ENCODE data around the gene VSNL1.
A peak's percentile ranks its signal among the peaks of the same experiment; 100 is the strongest.

Gene VSNL1

GRCh38 chr2:17571681-17572080 lies 31.2 kb downstream of the VSNL1 start:
- no peaks in the 10 kb centered on the region for H3K27me3 ChIP-seq (replicated peaks; ENCODE audit: control insufficient read depth, insufficient read depth, low read length)
- H3K36me3 ChIP-seq (ENCODE audit: control insufficient read depth, insufficient read depth, low read length) = no peaks in the 10 kb centered on the region
- H3K4me3 ChIP-seq (replicated peaks; ENCODE audit: low read depth, low read length) = no peak overlapping the region
- no peak for DNase-seq (ENCODE audit: extremely low read depth, insufficient read length)
- TF ChIP-seq, protein P1, sequence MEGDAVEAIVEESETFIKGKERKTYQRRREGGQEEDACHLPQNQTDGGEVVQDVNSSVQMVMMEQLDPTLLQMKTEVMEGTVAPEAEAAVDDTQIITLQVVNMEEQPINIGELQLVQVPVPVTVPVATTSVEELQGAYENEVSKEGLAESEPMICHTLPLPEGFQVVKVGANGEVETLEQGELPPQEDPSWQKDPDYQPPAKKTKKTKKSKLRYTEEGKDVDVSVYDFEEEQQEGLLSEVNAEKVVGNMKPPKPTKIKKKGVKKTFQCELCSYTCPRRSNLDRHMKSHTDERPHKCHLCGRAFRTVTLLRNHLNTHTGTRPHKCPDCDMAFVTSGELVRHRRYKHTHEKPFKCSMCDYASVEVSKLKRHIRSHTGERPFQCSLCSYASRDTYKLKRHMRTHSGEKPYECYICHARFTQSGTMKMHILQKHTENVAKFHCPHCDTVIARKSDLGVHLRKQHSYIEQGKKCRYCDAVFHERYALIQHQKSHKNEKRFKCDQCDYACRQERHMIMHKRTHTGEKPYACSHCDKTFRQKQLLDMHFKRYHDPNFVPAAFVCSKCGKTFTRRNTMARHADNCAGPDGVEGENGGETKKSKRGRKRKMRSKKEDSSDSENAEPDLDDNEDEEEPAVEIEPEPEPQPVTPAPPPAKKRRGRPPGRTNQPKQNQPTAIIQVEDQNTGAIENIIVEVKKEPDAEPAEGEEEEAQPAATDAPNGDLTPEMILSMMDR (IDR thresholded peaks at IDR 0.05; ENCODE audit: insufficient read depth, low read length, poor library complexity, severe bottlenecking) = no peak

DNA sequence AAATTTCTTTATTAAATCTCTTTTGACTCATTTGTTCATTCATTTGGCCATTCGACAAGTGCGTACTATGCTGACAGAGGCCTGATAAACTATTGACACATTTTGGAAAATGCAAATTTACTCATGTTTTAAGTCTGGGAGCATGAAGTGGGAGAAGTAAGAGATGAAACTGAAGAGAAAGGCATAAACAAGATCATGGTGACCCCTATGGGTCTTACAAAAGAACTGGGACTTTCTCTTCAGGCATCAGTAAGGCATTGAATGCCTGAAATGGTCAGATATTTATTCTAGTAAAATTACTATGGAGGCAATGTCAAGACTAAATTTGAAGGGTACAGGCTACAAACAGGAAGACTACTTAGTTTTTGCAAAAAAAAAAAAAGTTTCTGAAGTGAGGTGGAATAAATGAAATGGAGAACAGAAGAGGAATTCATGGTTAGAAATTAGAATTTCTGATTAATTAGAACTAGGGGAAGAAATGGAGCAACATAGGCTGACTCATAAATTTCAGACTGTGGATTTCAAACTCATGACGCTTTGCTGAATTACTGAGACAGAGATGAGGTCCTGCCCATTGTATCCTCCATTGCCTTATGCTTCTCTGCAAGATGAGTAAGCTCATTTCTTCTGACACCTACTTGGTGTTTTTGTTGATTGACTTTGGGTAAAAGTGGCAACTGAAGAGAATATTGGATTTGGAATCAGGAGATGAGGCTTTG lies 32.7 kb downstream of the VSNL1 start:
- DNase-seq (ENCODE audit: extremely low read depth, insufficient read length) = no peak
- TF ChIP-seq, protein P1 (IDR thresholded peaks at IDR 0.05; ENCODE audit: insufficient read depth, low read length, poor library complexity, severe bottlenecking) = peak; percentile 49
- no peak overlapping the region for H3K4me3 ChIP-seq (replicated peaks; ENCODE audit: low read depth, low read length)
- no peaks in the 10 kb centered on the region for H3K36me3 ChIP-seq (ENCODE audit: control insufficient read depth, insufficient read depth, low read length)
- no peaks in the 10 kb centered on the region for H3K27me3 ChIP-seq (replicated peaks; ENCODE audit: control insufficient read depth, insufficient read depth, low read length)

DNA sequence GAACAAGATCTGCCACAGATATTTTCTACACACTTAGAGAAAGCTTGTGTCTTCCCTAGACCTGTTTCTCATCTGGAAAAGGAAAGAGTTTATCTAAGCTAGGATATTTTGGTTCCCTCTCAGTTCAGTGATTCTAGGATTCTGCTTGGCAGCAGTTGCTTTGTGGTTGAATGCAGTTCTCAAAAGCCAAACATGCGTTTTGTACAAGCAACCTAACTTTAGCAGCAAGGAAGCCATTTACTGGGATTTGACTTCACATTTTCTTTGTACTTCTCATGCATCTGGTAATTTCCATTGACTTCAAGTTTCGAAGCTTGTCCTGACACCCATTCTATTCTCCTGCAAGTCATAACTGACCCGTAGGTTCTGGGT lies 33.3 kb downstream of the VSNL1 start:
- H3K36me3 ChIP-seq (ENCODE audit: control insufficient read depth, insufficient read depth, low read length) = no peaks in the 10 kb centered on the region
- no peaks in the 10 kb centered on the region for H3K27me3 ChIP-seq (replicated peaks; ENCODE audit: control insufficient read depth, insufficient read depth, low read length)
- no peak for DNase-seq (ENCODE audit: extremely low read depth, insufficient read length)
- no peak overlapping the region for H3K4me3 ChIP-seq (replicated peaks; ENCODE audit: low read depth, low read length)
- TF ChIP-seq, protein P1 (IDR thresholded peaks at IDR 0.05; ENCODE audit: insufficient read depth, low read length, poor library complexity, severe bottlenecking) = no peak

DNA sequence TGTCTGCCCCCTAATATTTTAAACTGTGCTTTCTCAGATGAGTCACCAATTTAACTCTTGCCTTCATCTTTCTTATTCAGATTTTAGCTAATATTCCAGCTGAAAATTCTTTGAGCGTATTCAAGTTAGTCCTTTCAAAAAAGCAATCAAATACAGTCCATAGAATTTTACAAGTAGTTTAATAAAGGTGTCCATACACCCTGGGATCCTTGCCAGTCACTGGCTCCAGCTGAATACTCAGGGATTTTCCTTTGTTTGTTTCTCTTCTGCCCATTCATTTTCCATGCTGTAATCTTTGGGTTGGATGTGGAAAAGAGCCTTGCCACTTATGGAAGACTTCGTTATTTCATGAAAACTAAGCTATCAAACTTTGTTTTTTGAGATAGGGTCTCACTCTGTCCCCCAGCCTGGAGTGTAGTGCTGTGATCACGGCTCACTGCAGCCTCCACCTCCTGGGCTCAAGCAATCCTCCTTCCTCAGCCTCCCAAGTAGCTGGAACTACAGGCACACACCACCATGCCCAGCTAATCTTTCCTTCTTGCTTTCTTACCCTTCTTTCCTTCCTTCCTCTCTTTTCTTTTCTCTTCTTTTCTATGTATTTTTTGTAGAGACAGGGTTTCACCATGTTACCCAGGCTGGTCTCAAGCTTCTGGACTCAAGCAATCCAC lies 34.0 kb downstream of the VSNL1 start:
- Histone ChIP-seq H3K4me3 (replicated peaks; ENCODE audit: low read depth, low read length) (no peak overlapping the region), H3K27me3 (replicated peaks; ENCODE audit: control insufficient read depth, insufficient read depth, low read length) (no peaks in the 10 kb centered on the region), H3K36me3 (ENCODE audit: control insufficient read depth, insufficient read depth, low read length) (no peaks in the 10 kb centered on the region)
- no peak for DNase-seq (ENCODE audit: extremely low read depth, insufficient read length)
- TF ChIP-seq, protein P1 (IDR thresholded peaks at IDR 0.05; ENCODE audit: insufficient read depth, low read length, poor library complexity, severe bottlenecking) = no peak

GRCh38 chr2:17576802-17577201 lies 36.3 kb downstream of the VSNL1 start:
- Histone ChIP-seq H3K4me3 (replicated peaks; ENCODE audit: low read depth, low read length) (no peak overlapping the region), H3K36me3 (ENCODE audit: control insufficient read depth, insufficient read depth, low read length) (no peaks in the 10 kb centered on the region), H3K27me3 (replicated peaks; ENCODE audit: control insufficient read depth, insufficient read depth, low read length) (no peaks in the 10 kb centered on the region)
- DNase-seq (ENCODE audit: extremely low read depth, insufficient read length) = no peak
- TF ChIP-seq, protein P1 (IDR thresholded peaks at IDR 0.05; ENCODE audit: insufficient read depth, low read length, poor library complexity, severe bottlenecking) = no peak
